Ovary (tissue), 9 donors: Measurements from ENCODE around the gene SMAD9. TPM values are rescaled to one million over a fixed set of nuclear protein-coding genes. Genes with fewer than 3 reads are reported as not detected.

ENCODE experiments used
- DNase-seq, 5 donors: peaks; one replicate each; pipeline ENCODE4 v3.0.0-alpha.2; 2019 to 2020
- H3K27ac ChIP-seq, 2 donors: fragments of 200-600 bp; one replicate each; pipeline versions ENCODE4 v1.5.1 to v1.8.0; 2019 to 2022
- H3K27me3 ChIP-seq: fragments of 200-600 bp; one replicate; pipeline ENCODE4 v1.8.0; 2022
- H3K36me3 ChIP-seq: fragments of 200-600 bp; sonication (generic); one replicate; pipeline ENCODE4 v1.5.1; 2019
- H3K4me1 ChIP-seq: one replicate; pipeline ENCODE4 v1.8.1; 2013; ENCODE audit warnings: mild to moderate bottlenecking, moderate library complexity; ENCODE audit not compliant: insufficient read depth
- H3K4me3 ChIP-seq: fragments of 200-600 bp; sonication (generic); one replicate; pipeline ENCODE4 v1.5.1; 2017
- H3K9me3 ChIP-seq, 2 donors: fragments of 200-600 bp in 1 of 2; sonication (generic) in 1 of 2; one replicate each; pipeline versions ENCODE4 v1.5.1 to v1.8.1; 2013 to 2019; ENCODE audit warnings: mild to moderate bottlenecking in 1 of 2, moderate library complexity in 1 of 2
- CTCF ChIP-seq, 3 donors: fragments of 450-650 bp in 2 of 3; fragments of 200-600 bp in 1 of 3; IDR thresholded peaks; one replicate each; pipeline versions ENCODE4 v1.5.1 to v1.8.0; 2016 to 2022; ENCODE audit warnings: antibody characterized with exemption in 3 of 3, mild to moderate bottlenecking in 1 of 3
- EP300 ChIP-seq: sonication (generic); formaldehyde crosslinking; IDR thresholded peaks from one replicate; pipeline ENCODE4 v1.6.1; 2017; ENCODE audit warnings: antibody characterized with exemption
- POLR2A ChIP-seq: fragments of 450-650 bp; IDR thresholded peaks from one replicate; pipeline ENCODE4 v1.6.1; 2017; ENCODE audit warnings: antibody characterized with exemption, mild to moderate bottlenecking, moderate library complexity
- WGBS, 3 donors: extraction: QIAGEN DNeasy Blood & Tissue Kit in 1 of 3; methylation state at CpG; one replicate each; pipeline versions ENCODE4 v1.1.5 to v1.1.7; 2013 to 2017; 5-methylcytosine and 5-hydroxymethylcytosine counted together
- intact Hi-C, 4 donors: fragments of 100-400 bp; cut with DNase I; formaldehyde crosslinking; loops; one replicate each; pipeline versions ENCODE4 v1.11.0 to v1.15.1; 2022 to 2023
- polyA plus RNA-seq, 2 donors: library from polyadenylated mRNA; stranded (reverse); fragments of 200-250 nt in 1 of 2; fragments of 350-450 nt in 1 of 2; fragmentation: Illumina TruSeq in 1 of 2; extraction: RNeasy Lipid Tissue Mini Kit (QIAGEN cat#74804) in 1 of 2; gene quantifications; one replicate each; pipeline ENCODE4 v1.2.3, GENCODE V29; 2013 to 2014
- total RNA-seq, 7 donors: library from RNA; depleted of rRNA in 2 of 7; stranded (reverse); fragments of >200 nt in 2 of 7; fragmentation: NEBNext Ultra II Directional in 3 of 7; extraction: Animal tissue kit (Norgen Biotek cat#: 25700) in 3 of 7; gene quantifications; one replicate each; pipeline versions ENCODE4 v1.1.0 to v1.2.4, GENCODE V29; 2016 to 2023
- donor health status: DM: no; HTN: no; CAD: no; lungs with moderate emphysema.
- donor health status: DM: no; HTN: no; CAD: no.
- donor health status: Bipolar disorder and iron deficiency.
- donor health status: DM: yes; HTN: yes; CAD: no.
- donor health status: DM: no; HTN: no; CAD: no.
- donor health status: DM: yes; HTN: yes; CAD: no.

The SMAD9 gene
- total and polyA plus RNA-seq, 9 donors: 7.6 to 26.5 (median 11.7) TPM

DNA sequence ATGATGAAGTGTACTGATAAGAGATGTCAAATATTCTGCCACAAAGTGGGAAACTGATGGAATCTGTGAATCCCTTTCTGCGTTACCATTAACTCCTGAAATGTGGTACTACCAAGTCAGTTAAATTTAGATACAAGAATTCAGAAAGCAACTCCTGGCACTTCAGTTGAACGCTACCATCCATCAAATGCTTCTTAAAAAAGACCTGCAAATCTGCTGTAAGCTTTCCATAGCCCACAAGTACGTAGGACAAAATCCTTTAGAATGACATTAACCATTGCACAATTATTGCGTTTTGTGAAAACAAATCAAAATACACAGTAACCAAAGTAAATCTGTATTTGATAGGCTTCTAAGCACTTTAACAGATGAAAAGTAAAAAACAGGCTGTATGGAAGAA, 5.4 kb downstream of the SMAD9 start:
- Histone ChIP-seq H3K27me3 (no peaks in the 10 kb centered on the region), H3K4me1 (peaks cover 3% of the 10 kb centered on the region), H3K36me3 (no peaks in the 10 kb centered on the region), H3K27ac (no peak overlapping the region), H3K9me3 (no peaks in the 10 kb centered on the region), H3K4me3 (no peak overlapping the region)
- WGBS, 3 donors: 85 to 97% (median 96%) methylated on average over 4 of the region's 4 CpGs
- intact Hi-C loops: no loop called here
- TF ChIP-seq CTCF (IDR thresholded peaks at IDR 0.05) (no peak), POLR2A (no peak), EP300 (no peak)
- no peak for DNase-seq

- H3K27ac ChIP-seq: no peak overlapping the region
- H3K4me1 ChIP-seq: peaks cover 3% of the 10 kb centered on the region
Measured at GRCh38 chr13:36913463-36913862, 6.6 kb downstream of the SMAD9 start.

DNA sequence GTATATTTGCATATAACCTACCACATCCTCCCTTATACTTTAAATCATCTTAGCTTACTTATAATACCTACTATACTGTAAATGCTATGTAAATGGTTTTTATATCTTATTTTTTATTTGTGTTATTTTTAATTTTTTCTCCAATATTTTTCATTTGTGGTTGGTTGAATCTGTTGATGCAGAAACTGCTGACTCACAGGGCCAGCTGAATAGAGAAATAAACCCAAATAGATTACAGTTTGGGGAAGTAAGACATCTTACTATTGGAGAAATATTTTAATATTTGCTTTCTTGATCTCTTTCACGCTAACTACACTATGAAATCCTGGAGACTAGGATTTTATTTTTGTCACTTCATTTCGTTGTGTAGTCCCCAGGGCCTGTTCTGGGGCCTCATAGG, 7.1 kb downstream of the SMAD9 start:
- no peak overlapping the region for H3K27ac ChIP-seq
- no peaks in the 10 kb centered on the region for H3K27me3 ChIP-seq
- WGBS, 3 donors: 74 to 87% (median 83%) methylated on average over 2 of the region's 2 CpGs
- no peaks in the 10 kb centered on the region for H3K36me3 ChIP-seq
- peaks cover 3% of the 10 kb centered on the region for H3K4me1 ChIP-seq
- TF ChIP-seq EP300 (no peak), POLR2A (no peak)
- DNase-seq: no peak
- no peaks in the 10 kb centered on the region for H3K9me3 ChIP-seq
- no peak overlapping the region for H3K4me3 ChIP-seq
- intact Hi-C loops: no loop called here

More at GRCh38 chr13:36913463-36913862, 6.6 kb downstream of the SMAD9 start:
- Histone ChIP-seq H3K27me3 (no peaks in the 10 kb centered on the region), H3K36me3 (no peaks in the 10 kb centered on the region), H3K9me3 (no peaks in the 10 kb centered on the region), H3K4me3 (no peak overlapping the region)
- DNase-seq: no peak
- intact Hi-C loops: no loop called here
- no peak for TF ChIP-seq POLR2A
- no peak for TF ChIP-seq EP300
- no peak for TF ChIP-seq CTCF (IDR thresholded peaks at IDR 0.05)

- Histone ChIP-seq H3K27me3 (no peaks in the 10 kb centered on the region), H3K36me3 (no peaks in the 10 kb centered on the region), H3K4me3 (no peak overlapping the region), H3K9me3 (no peaks in the 10 kb centered on the region), H3K27ac (no peak overlapping the region), H3K4me1 (peaks cover 3% of the 10 kb centered on the region)
- intact Hi-C loops: no loop called here
- no peak for TF ChIP-seq POLR2A
- TF ChIP-seq CTCF (IDR thresholded peaks at IDR 0.05): no peak
- no peak for TF ChIP-seq EP300
- DNase-seq: no peak
Measured at GRCh38 chr13:36912369-36912768, 7.7 kb downstream of the SMAD9 start.

GRCh38 chr13:36910545-36910944, 9.5 kb downstream of the SMAD9 start:
- Histone ChIP-seq H3K9me3 (no peaks in the 10 kb centered on the region), H3K4me1 (no peaks in the 10 kb centered on the region), H3K27ac (no peak overlapping the region), H3K4me3 (no peak overlapping the region), H3K27me3 (no peaks in the 10 kb centered on the region), H3K36me3 (no peaks in the 10 kb centered on the region)
- intact Hi-C loops: no loop called here
- TF ChIP-seq CTCF (IDR thresholded peaks at IDR 0.05): no peak
- no peak for TF ChIP-seq EP300
- TF ChIP-seq POLR2A: no peak
- no peak for DNase-seq
- WGBS, 3 donors: 95 to 100% (median 100%) methylated on average over 1 of the region's 1 CpG
